GM12878 (cell line): ENCODE measurements around the gene MIPOL1.
"Not testable (repeated sequence)": the region's sequence is repeated elsewhere in the genome, so short reads cannot be mapped to it uniquely, and the experiment has no call there.

Experiments
- EZH2 ChIP-seq: IDR thresholded peaks from 2 replicates; pipeline ENCODE4 v1.6.1; 2012; ENCODE audit warnings: low read depth, mild to moderate bottlenecking, control low read depth, inconsistent platforms, low read length, borderline replicate concordance; ENCODE audit not compliant: control insufficient read depth
- FOS ChIP-seq: IDR thresholded peaks from 3 replicates; pipeline ENCODE4 v1.6.1; 2011; ENCODE audit warnings: borderline replicate concordance; ENCODE audit not compliant: insufficient read length; ENCODE audit errors: extremely low read depth
- NFYA ChIP-seq: IDR thresholded peaks from 2 replicates; pipeline ENCODE4 v1.6.1; 2011; ENCODE audit warnings: low read depth, mild to moderate bottlenecking, low read length, improper control_type of control experiment, borderline replicate concordance
- NRF1 ChIP-seq: conservative IDR thresholded peaks from 2 replicates; pipeline ENCODE4 v1.6.1; 2011; ENCODE audit warnings: mild to moderate bottlenecking, low read depth, low read length, improper control_type of control experiment
- POLR2AphosphoS2 ChIP-seq: IDR thresholded peaks from 2 replicates; pipeline ENCODE4 v1.6.1; 2011; ENCODE audit warnings: low read depth, mild to moderate bottlenecking, low read length, improper control_type of control experiment, moderate library complexity
- POLR2AphosphoS5 ChIP-seq: IDR thresholded peaks from 2 replicates; pipeline ENCODE4 v1.6.1; 2011; ENCODE audit warnings: mild to moderate bottlenecking, low read length, inconsistent platforms
- STAT3 ChIP-seq: IDR thresholded peaks from 2 replicates; pipeline ENCODE4 v1.6.1; 2011; ENCODE audit warnings: low read depth, low read length, improper control_type of control experiment
- ZNF207 ChIP-seq: fragments of 450-650 bp; IDR thresholded peaks from 2 replicates; pipeline ENCODE4 v1.6.1; 2014; ENCODE audit warnings: antibody characterized with exemption, mild to moderate bottlenecking, borderline replicate concordance
- TF ChIP-seq, protein P1 (sequence below), 3 experiments: IDR thresholded peaks in 2 of 3; conservative IDR thresholded peaks in 1 of 3; 2 replicates each; pipeline ENCODE4 v1.5.1; 2011; ENCODE audit warnings: low read depth in 3 of 3, low read length in 3 of 3, mild to moderate bottlenecking in 3 of 3, control low read depth in 2 of 3, moderate library complexity in 2 of 3, inconsistent platforms in 1 of 3, mixed read lengths in 1 of 3; ENCODE audit not compliant: control insufficient read depth in 2 of 3, insufficient read depth in 1 of 3; ENCODE audit errors: extremely low read depth in 1 of 3
- TF ChIP-seq, protein P2 (sequence below): fragments of 450-650 bp; IDR thresholded peaks from 2 replicates; pipeline ENCODE4 v1.6.1; 2014; ENCODE audit warnings: mild to moderate bottlenecking

DNA sequence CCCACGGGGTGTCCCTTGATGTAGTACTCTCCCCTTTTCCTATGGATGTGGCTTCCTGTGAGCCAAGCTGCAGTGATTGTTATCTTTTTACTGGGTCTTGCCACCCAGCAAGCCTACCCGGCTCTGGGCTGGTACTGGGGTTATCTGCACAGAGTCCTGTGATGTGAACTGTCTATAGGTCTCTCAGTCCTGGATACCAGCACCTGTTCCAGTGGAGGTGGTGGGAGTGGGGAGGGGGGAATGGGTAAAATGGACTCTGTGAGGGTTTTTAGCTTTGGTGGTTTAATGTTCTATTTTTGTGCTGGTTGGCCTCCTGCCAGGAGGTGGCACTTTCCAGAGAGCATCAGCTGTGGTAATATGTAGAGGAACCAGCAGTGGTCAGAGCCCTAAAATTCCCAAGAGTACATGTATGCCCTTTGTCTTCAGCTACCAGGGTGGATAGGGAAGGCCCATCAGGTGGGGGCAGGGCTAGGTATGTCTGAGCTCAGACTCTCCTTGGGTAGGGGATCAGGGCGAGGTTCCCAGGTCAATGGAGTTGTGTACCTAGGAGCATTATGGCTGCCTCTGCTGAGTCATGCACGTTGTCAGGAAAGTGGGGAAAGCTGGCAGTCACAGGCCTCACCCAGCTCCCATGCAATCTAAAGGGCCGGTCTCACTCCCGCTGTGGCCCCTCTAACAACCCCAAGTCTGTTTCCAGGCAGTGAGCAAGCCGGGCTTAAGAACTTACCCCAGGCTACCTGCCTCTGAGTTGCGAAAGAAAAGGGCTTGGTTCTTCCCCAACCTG, 199.6 kb downstream of the MIPOL1 start:
- TF ChIP-seq EZH2, NRF1, STAT3, FOS, POLR2AphosphoS5, ZNF207, NFYA, POLR2AphosphoS2: not testable (repeated sequence)
- TF ChIP-seq, protein P1, sequence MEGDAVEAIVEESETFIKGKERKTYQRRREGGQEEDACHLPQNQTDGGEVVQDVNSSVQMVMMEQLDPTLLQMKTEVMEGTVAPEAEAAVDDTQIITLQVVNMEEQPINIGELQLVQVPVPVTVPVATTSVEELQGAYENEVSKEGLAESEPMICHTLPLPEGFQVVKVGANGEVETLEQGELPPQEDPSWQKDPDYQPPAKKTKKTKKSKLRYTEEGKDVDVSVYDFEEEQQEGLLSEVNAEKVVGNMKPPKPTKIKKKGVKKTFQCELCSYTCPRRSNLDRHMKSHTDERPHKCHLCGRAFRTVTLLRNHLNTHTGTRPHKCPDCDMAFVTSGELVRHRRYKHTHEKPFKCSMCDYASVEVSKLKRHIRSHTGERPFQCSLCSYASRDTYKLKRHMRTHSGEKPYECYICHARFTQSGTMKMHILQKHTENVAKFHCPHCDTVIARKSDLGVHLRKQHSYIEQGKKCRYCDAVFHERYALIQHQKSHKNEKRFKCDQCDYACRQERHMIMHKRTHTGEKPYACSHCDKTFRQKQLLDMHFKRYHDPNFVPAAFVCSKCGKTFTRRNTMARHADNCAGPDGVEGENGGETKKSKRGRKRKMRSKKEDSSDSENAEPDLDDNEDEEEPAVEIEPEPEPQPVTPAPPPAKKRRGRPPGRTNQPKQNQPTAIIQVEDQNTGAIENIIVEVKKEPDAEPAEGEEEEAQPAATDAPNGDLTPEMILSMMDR (IDR thresholded peaks at IDR 0.05 in 2 of 3, conservative IDR thresholded peaks at IDR 0.05 in 1 of 3; ENCODE audit: control insufficient read depth in 2 of 3, extremely low read depth in 1 of 3, insufficient read depth in 1 of 3, low read depth in 3 of 3, low read length in 3 of 3) = not testable (repeated sequence)
- TF ChIP-seq, protein P2, sequence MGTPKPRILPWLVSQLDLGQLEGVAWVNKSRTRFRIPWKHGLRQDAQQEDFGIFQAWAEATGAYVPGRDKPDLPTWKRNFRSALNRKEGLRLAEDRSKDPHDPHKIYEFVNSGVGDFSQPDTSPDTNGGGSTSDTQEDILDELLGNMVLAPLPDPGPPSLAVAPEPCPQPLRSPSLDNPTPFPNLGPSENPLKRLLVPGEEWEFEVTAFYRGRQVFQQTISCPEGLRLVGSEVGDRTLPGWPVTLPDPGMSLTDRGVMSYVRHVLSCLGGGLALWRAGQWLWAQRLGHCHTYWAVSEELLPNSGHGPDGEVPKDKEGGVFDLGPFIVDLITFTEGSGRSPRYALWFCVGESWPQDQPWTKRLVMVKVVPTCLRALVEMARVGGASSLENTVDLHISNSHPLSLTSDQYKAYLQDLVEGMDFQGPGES = not testable (repeated sequence)
